Fibroblast of the conjunctiva (primary cell): ENCODE data around the gene HDHD3.

Experiments used
- DNase-seq: peaks from one replicate; pipeline ENCODE4 v3.0.0-alpha.2; 2010; ENCODE audit warnings: low read depth

HDHD3 gene

GRCh38 chr9:113363336-113363735, 13.4 kb downstream of the HDHD3 start:
- DNase-seq, result no peak

- DNase-seq, result peak; percentile 27
These were observed 15.3 kb downstream of the HDHD3 start for GRCh38 chr9:113361304-113362018.

- DNase-seq, result no peak
These were observed 16.4 kb downstream of the HDHD3 start for GRCh38 chr9:113360242-113360842.

GRCh38 chr9:113359385-113359784, 17.4 kb downstream of the HDHD3 start:
- DNase-seq, result no peak

- no peak for DNase-seq
These were observed 20.0 kb downstream of the HDHD3 start for GRCh38 chr9:113356686-113357292.

- no peak for DNase-seq
These were observed 21.7 kb downstream of the HDHD3 start for GRCh38 chr9:113355040-113355596.

- DNase-seq, result no peak
These were observed 24.4 kb downstream of the HDHD3 start for GRCh38 chr9:113352411-113352810.

GRCh38 chr9:113352006-113352405, 24.8 kb downstream of the HDHD3 start:
- DNase-seq, result no peak

GRCh38 chr9:113350937-113351336, 25.8 kb downstream of the HDHD3 start:
- DNase-seq, result no peak

- no peak for DNase-seq
These were observed 26.6 kb downstream of the HDHD3 start for GRCh38 chr9:113350107-113350661.

GRCh38 chr9:113349445-113350094, 27.2 kb downstream of the HDHD3 start, which contains the start of gene BSPRY:
Gene BSPRY, plus strand, starts transcription at chr9:113349541. Its CDS starts 39 bp downstream, at chr9:113349580.
- DNase-seq, result no peak

GRCh38 chr9:113349066-113349444, 27.7 kb downstream of the HDHD3 start:
- no peak for DNase-seq

- no peak for DNase-seq
These were observed 28.3 kb downstream of the HDHD3 start for GRCh38 chr9:113348437-113348836.

- DNase-seq, result no peak
These were observed 31.1 kb downstream of the HDHD3 start for GRCh38 chr9:113345671-113346070.

GRCh38 chr9:113345190-113345589, 31.6 kb downstream of the HDHD3 start:
- no peak for DNase-seq

- DNase-seq, result peak; percentile 9
These were observed 33.0 kb downstream of the HDHD3 start for GRCh38 chr9:113343732-113344231.

GRCh38 chr9:113341712-113342410, 34.9 kb downstream of the HDHD3 start:
- no peak for DNase-seq

- peak; percentile 75 for DNase-seq
These were observed 36.6 kb downstream of the HDHD3 start, which contains the start of gene WDR31 for GRCh38 chr9:113340011-113340699. Gene WDR31, minus strand, starts transcription at chr9:113340275. Its CDS starts 8,253 bp downstream, at chr9:113332022.

- no peak for DNase-seq
These were observed 39.1 kb downstream of the HDHD3 start for GRCh38 chr9:113337714-113338113.

- DNase-seq, result no peak
These were observed 45.0 kb downstream of the HDHD3 start for GRCh38 chr9:113331780-113332179.
